Measurements from ENCODE around the gene RBM6.
A peak's percentile ranks its signal among the peaks of the same experiment; 100 is the strongest.
"Not testable (repeated sequence)": the region's sequence is repeated elsewhere in the genome, so short reads cannot be mapped to it uniquely, and the experiment has no call there.

RBM6 gene

DNA sequence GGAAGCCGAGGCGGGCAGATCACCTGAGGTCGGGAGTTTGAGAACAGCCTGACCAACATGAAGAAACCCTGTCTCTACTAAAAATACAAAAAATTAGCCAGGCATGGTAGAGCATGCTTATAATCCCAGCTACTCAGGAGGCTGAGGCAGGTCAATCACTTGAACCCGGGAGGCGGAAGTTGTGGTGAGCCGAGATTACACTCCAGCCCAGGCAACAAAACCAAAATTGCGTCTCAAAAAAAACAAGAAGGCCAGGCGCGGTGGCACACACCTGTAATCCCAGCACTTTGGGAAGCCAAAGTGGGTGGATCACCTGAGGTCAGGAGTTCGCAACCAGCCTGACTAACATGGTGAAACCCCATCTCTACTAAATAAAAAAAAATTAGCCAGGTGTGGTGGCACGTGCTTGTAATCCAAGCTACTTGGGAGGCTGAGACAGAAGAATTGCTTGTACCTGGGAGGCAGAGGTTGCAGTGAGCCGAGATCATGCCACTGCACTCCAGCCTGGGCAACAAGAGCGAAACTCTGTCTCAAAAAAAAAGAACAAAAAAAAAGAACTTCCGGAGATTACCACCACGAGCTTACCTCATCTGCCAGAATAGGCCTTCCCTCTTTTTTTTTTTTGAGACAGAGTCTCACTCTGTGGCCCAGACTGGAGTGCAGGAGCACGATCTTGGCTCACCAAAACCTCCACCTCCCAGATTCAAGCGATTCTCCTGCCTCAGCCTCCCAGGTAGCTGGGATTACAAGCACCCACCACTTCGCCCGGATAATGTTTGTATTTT, 22.0 kb upstream of the RBM6 start:
- DNase-seq (ENCODE audit: low read depth in 2 of 2), result not testable (repeated sequence)

- DNase-seq (ENCODE audit: low read depth in 2 of 2), result no peak
Measured at GRCh38 chr3:49924683-49925082, 15.3 kb upstream of the RBM6 start.

- DNase-seq (ENCODE audit: low read depth in 2 of 2), result no peak
Measured at GRCh38 chr3:49925485-49925884, 14.5 kb upstream of the RBM6 start.

DNA sequence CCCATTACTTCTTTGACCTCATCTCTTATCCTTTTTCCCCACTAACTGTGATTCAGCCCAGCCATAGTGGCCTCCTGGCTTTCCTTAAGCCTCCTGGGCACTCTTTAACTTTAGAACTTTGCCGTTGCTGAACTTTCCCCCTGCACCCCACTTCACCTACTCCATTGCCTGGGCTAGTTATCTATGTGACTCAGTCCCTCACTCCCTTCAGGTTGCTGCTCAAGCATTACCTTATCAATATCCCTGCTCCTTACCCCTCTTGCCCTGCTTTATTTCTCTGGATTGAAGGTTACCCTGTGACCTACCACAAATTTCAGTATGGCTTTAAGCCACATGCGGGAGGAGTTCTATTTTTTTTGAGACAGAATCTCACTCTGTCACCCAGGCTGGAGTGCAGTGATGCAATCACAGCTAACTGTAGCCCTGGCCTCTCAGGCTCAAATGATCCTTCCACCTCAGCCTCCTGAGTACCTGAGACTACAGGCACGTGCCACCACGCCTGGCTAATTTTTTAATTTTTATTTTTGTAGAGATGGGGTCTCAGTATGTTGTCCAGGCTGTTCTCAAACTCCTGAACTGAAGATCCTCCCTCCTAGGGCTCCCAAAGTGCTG, 13.7 kb upstream of the RBM6 start:
- DNase-seq (ENCODE audit: low read depth in 2 of 2), result no peak

GRCh38 chr3:49927798-49928197, 12.2 kb upstream of the RBM6 start:
- DNase-seq (ENCODE audit: low read depth in 2 of 2), result no peak

- no peak for DNase-seq (ENCODE audit: low read depth in 2 of 2)
Measured at GRCh38 chr3:49928481-49929017, 11.4 kb upstream of the RBM6 start.

DNA sequence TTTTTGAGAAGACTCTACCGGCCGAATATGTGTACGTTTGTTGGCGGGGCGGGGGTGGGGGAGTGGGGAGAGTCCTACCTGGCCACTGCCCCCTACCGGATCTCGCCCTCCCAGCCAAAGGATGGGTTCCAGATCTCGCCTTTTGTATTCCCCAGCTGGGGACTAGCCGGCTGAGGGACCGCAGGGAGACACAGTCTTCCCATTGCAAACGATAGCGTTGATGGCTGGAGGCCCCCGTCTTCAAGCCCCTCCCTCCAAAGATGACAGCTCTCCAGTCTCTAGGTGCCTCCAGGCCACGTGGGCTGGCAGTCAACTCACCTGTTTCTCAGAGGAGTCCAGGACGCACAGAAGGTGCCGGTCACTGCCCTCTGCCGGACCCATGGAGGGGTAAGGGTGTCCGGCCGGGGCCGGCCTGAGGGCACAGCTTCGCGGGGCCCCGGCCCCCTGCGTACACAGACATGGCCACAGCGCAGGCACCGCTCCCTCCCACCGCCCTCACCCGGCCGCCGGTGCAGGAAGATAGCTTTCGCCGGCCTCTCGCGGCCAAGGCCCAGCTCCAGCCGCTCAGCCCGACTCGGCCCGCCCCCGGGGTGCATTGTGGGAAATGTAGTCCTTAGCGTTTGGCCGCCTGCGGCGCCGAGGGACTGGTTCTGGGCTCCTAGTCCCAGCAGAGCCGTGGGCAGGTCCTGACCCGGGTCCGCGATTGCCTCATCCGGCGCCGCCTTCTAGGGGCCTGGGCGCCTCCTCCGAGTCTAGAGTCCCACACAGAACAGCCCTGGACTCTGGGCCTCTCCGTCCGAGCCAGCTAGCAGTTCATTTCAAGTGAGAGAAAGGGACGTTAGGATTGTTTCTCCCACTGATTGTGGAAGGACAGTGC, 10.4 kb upstream of the RBM6 start, which contains the start of gene MON1A:
Gene MON1A (minus strand): TSS at position 521 of the 877 bp plus-strand sequence. CDS start 16,465 bp downstream, outside the sequence.
- peak; percentile 70 to 74 for DNase-seq (ENCODE audit: low read depth in 2 of 2)

- no peak for DNase-seq (ENCODE audit: low read depth in 2 of 2)
Measured at GRCh38 chr3:49930168-49930690, 9.7 kb upstream of the RBM6 start.

- DNase-seq (ENCODE audit: low read depth in 2 of 2), result no peak
Measured at GRCh38 chr3:49930922-49931321, 9.0 kb upstream of the RBM6 start.

DNA sequence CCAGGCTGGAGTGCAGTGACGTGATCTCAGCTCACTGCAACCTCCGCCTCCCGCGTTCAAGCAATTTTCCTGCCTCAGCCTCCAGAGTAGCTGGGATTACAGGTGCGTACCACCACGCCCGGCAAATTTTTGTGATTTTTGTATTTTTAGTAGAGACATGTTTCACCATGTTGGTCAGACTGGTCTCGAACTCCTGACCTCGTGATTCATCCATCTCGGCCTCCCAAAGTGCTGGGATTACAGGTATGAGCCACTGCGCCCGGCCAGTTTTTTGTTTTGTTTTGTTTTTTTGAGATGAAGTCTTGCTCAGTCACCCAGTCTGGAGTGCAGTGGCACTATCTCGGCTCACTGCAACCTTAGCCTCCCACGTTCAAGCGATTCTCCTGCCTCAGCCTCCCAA, 7.7 kb upstream of the RBM6 start:
- DNase-seq (ENCODE audit: low read depth in 2 of 2), result not testable (repeated sequence)

GRCh38 chr3:49937090-49937489, 2.9 kb upstream of the RBM6 start:
- no peak for DNase-seq (ENCODE audit: low read depth in 2 of 2)

DNA sequence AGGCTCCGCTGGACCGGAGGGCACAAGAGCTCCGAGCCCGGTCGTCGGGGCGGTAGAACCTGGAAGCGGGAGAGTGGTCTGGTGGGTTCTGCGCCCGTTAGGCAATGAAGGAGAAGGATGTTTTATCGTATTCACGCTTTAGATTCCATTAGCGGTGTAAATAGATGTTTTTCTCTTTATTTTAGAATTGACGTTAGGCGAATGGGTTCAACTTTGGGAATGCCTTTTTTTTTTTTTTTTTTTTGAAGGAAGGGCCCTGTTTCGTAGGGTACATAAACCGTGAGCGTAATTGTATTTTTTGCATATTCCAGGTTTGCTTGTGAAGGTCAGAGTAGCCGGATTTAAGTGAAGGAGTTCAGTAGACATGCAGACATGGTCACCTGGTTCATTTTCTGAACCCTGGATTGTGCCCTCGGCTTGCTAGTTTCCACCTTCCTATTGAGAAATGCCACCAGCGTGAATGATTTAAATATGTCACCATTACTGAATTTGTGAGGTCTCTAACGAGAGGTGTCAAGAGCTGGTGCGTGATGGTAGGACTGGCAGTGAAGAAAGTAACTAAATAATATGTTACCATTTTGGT, 808 bp downstream of the RBM6 start:
- DNase-seq (ENCODE audit: low read depth in 2 of 2), result no peak

GRCh38 chr3:49942651-49943050, 2.7 kb downstream of the RBM6 start:
- DNase-seq (ENCODE audit: low read depth in 2 of 2), result no peak

DNA sequence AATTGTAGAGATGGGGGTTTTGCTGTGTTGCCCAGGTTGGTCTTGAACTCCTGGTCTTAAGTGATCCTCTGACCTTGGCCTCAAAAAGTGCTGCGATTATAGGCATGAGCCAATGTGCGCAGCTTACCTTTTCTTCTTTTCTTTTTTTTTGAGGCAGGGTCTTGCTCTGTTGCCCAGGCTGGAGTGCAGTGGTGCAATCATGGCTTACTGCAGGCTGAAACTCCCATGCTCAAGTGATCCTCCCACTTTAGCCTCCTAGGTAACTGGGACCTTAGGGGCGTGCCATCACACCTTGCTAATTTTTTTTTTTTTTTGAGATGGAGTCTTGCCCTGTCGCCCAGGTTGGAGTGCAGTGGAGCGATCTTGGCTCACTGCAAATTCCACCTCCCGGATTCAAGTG, 13.0 kb downstream of the RBM6 start:
- no peak for DNase-seq (ENCODE audit: low read depth in 2 of 2)

GRCh38 chr3:49955636-49956035, 15.7 kb downstream of the RBM6 start:
- no peak for DNase-seq (ENCODE audit: low read depth in 2 of 2)

- DNase-seq (ENCODE audit: low read depth in 2 of 2), result no peak
Measured at GRCh38 chr3:49966233-49966942, 26.4 kb downstream of the RBM6 start.

- no peak for DNase-seq (ENCODE audit: low read depth in 2 of 2)
Measured at GRCh38 chr3:49967291-49967690, 27.3 kb downstream of the RBM6 start.

- DNase-seq (ENCODE audit: low read depth in 2 of 2), result no peak
Measured at GRCh38 chr3:49968346-49968745, 28.4 kb downstream of the RBM6 start.

DNA sequence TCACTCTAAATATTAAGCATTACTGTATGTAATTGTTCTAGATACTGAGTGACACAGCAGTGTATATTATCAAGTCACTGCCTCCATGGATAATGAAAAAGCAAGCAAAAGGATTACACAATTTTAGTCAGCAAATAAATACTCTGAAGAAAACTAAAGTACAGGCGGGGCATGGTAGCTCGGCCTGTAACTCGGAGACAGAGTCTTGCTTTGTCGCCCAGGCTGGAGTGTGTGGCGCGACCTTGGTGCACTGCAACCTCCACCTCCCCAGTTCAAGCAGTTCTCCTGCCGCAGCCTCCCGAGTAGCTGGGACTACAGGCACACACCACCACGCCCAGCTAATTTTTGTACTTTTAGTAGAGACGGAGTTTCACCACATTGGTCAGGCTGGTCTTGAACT, 32.7 kb downstream of the RBM6 start:
- DNase-seq (ENCODE audit: low read depth in 2 of 2), result no peak

GRCh38 chr3:49976942-49977341, 37.0 kb downstream of the RBM6 start:
- DNase-seq (ENCODE audit: low read depth in 2 of 2), result no peak

GRCh38 chr3:49984394-49984793, 44.4 kb downstream of the RBM6 start:
- DNase-seq (ENCODE audit: low read depth in 2 of 2), result no peak
